HG02943 (cell line): Measurements from ENCODE around the gene FNDC11.

Experiments used
- ATAC-seq: cut with Tn5 transposase; IDR thresholded peaks from one replicate; pipeline ENCODE4 v1.9.1; 2021; ENCODE audit warnings: mild to moderate bottlenecking, low read depth, moderate library complexity; ENCODE audit not compliant: unreplicated experiment

The FNDC11 gene

GRCh38 chr20:63577317-63577894 lies 23.4 kb downstream of the FNDC11 start:
- ATAC-seq: no peak

DNA sequence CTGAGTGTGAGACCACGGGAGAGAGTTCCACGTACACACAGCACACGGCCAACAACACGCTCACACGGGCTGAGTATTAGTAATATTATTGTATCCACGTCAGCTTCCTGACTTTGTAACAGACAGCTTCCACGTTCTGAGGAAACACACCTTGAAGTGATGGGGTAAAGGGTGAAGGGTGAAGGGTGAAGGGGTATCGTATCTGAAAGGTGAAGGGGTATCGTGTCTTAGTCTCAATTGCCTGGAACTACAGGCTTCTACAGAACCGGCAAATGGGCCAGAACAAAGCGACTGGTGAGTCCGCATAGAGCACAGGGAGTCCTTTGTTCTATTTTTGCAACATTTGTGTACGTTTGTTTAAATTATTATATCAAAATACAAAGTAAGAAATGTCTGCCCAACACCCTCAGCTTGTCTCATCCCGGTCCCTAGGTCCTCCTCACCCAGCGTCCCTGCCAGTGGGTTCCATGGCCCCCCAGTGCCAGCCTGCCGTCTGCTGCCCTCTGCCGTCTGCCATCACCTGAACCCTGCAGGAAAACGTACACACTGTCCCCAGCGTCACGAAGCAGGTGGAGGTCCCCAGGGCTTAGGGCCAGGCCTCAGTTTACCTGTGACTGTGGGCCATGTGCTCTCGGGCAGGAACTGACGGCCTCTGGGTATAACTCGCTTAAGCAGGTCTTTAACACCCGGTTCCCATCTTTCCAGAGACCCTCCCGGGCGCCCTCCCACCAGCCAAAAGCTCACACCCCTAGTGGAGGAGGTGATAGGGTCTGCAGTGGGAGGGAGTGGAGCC lies 24.5 kb downstream of the FNDC11 start:
- ATAC-seq: no peak

GRCh38 chr20:63579017-63579694 lies 25.2 kb downstream of the FNDC11 start:
- ATAC-seq: no peak

DNA sequence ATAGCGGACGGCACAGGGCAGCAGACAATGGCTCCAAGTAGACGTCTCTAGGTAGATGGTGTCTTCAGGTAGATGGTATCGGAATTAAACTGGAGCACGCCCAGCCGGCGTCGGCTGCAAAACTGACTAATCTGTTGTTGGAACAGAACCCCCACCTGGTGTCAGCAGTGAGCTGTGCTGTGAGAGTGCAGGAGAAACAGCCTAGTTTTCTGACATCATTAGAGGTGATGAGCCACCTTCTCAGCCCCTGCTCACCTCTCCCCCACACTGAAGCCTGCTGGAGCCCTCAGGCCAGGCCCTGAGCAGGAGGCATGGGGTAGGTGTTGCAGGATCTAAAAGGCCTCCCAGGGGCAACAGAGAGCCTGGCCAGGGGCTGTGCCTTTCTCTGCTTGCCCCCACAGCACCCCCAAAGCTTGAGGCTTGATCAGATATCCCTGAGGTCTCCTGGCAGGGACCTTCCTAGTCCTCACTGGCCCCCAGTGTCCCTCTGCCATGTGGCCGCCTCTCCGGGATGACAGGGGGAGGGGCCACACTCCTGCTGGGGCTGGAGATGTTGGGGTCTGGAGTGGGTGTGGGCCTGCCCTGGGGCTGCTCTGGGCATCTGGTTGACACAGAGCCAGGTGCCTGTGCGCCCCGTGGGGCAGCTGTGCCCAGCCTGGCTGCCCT lies 27.0 kb downstream of the FNDC11 start:
- ATAC-seq: no peak

- no peak for ATAC-seq
Observed at GRCh38 chr20:63582382-63583063, 28.6 kb downstream of the FNDC11 start.

GRCh38 chr20:63585616-63586565 lies 31.9 kb downstream of the FNDC11 start:
- no peak for ATAC-seq

DNA sequence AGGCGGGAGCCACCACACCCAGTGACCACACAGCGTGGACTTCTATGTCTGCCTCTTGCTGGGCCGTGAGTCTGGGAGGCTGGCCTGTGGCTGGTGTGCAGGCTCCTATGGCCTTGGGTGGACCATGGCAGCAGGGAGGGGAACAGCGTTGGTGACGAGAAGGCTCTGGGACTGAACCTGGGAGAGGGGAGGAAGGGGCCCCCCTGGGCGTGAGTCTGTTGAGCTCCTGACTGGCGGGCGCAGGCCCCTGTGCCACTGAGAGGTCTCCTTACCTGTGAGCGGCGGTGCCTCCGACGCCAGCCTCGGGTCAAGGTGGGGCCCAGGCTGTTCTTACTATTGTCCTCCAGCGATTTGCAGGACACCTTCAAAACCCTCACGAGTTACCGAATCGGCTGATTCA lies 32.8 kb downstream of the FNDC11 start:
- no peak for ATAC-seq

DNA sequence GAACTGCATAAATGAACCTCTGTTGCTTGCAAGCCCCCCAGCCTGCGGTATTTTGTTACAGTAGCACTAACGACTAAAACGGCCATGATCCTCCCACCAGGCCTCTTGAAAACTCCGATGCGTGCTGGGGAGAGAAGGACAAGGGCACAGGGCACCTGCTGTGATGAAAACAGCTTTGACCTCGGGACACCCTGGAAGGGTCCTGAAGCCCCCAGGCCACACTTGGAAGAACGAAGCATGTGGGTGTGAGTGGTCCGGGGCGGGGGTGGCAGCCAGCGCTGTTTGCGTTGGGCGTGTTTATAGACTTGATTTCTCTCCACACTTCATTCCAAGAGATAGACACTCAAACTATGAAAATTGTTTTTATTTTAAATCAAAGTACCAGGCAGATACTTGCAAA lies 33.3 kb downstream of the FNDC11 start:
- ATAC-seq: no peak

GRCh38 chr20:63587776-63588591 lies 34.0 kb downstream of the FNDC11 start:
- ATAC-seq: no peak

GRCh38 chr20:63588641-63589041 lies 34.7 kb downstream of the FNDC11 start:
- no peak for ATAC-seq

DNA sequence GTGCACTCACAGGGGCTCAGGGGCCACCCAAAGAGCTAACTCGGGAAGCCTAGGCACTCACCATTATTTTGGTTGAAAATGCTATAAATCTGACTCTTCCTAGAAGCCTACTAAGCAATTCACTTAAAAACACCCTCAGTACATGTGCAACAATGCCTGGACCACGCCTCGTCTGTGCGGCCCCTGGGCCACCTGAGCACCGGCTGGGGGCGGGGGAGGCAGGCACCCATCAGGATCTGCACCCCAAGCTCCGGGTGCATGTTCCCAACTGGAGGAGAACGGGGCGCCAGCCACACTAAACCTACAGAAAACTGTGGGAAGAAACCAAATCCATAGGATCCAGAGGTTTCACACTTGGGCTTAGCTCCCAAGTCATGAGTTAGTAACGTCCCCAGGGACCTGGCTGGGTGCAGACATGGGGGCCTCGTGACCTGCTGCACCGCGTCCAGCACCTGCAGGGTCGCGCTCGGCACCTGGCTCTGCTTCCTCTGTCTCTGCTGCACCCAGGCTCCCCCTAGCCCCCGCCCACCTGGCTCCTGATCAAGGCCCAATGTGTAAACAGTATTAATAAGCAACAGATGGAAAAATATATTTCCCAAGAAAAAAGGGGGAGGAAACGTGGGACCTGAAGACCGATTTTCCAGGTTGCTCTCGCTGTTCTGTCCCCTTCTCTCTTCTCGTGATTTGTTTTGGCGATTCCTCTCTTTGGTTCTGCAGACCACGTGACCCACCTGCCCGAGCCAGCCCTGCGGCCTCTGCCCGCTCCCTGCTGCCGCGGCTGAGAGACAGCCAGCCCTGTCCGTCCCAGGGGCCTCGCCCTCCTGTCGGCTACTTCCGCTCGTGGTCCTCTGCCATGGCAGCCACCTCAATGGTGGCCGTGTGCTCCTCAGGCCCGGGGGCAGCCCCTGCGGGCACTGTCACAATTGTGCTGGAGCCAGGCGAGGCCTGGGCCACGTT lies 35.6 kb downstream of the FNDC11 start:
- ATAC-seq: no peak

- ATAC-seq: no peak
Observed at GRCh38 chr20:63590218-63591146, 36.5 kb downstream of the FNDC11 start.

- ATAC-seq: no peak
Observed at GRCh38 chr20:63591147-63591533, 37.2 kb downstream of the FNDC11 start.

DNA sequence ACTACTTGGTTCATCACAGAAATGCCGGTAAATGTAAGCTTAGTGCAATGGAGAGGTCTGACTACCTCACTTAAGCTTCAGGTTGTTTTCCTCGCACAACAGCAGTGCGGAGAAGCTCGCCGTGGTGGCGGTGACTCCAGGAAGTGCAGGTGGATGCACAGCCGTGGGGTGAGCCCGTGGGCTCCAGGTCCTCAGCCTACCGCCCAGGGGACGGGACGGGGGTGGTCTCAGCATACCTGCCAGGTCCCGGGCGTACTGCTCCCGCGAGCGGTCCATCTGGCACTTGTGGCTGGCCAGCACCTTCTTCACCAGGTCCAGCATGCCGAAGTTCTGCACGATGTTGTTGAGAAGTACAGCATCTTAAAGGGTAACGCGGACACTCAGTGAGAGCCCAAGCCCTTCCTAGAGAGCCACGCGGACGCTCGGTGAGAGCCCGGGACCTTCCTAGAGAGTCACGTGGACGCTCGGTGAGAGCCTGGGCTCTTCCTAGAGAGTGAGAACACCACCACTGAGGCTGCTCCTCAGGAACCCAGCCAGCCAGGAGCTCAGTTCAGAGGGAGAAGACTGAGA lies 37.9 kb downstream of the FNDC11 start:
- no peak for ATAC-seq

- no peak for ATAC-seq
Observed at GRCh38 chr20:63592661-63593060, 38.7 kb downstream of the FNDC11 start.

DNA sequence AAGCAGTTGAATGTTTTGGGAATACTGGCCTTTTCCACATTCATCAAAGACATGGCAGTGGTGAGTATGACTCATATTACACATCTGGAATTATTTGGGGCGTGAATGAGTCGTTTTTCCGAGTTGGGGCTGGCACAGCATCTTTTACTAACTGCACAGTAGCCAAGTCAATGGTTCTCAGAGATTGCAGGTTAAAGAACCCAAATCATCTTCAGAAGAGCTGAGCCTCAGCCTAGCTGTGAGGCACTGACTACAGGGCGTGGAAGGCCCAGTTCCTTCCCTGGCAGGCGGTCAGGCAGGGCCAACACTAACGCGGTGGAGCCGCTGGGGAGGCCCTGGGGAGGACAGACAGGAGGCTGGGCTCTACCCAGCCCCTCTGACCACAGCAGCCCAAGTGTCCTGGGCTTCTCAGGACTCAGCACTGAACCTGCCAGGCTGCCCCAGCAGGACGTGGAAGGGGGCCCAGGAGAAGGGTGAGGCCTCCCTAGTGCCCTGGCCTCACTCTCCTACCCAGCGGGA lies 40.1 kb downstream of the FNDC11 start:
- no peak for ATAC-seq
